Glomerular visceral epithelial cell (primary cell): ENCODE data around the gene KLHL12.
A peak's percentile ranks its signal among the peaks of the same experiment; 100 is the strongest.
"Not testable (repeated sequence)": the region's sequence is repeated elsewhere in the genome, so short reads cannot be mapped to it uniquely, and the experiment has no call there.

ENCODE experiments used
- DNase-seq: peaks from one replicate; pipeline ENCODE4 v3.0.0-alpha.2; 2016; ENCODE audit errors: extremely low spot score

Gene KLHL12

DNA sequence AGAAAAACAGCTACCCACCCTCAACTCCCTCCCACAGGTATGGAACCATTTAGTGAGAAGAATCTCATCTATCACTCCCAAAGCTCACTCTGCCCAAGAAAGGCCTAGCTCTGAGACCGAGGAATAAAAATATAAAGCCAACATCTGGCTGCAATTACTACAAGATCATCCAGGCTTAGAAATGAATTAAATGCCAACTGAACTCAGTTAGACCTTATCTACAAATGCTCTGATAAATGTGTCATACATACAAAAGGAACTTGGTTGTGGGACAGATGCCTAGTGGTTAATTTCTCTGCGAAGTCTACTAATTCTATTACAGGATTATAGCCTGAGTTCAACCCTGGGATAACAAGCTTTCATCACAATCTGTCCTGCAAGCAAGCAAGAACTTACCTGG, 24.4 kb upstream of the KLHL12 start:
- no peak for DNase-seq

DNA sequence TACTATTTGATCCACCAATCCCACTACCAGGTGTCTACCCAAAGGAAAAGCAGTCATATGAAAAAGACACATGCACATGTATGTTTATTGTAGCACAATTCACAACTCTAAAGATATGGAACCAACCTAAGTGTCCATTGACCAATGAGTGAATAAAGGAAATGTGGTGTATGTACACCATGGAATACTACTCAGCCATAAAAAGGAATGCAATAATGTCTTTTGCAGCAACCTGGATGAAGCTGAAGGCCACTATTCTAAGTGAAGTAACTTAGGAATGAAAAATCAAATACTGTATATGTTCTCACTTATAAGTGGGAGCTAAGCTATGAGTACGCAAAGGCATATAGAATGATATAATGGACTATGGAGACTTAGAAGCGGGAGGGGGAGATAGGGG, 18.4 kb upstream of the KLHL12 start:
- DNase-seq = no peak

DNA sequence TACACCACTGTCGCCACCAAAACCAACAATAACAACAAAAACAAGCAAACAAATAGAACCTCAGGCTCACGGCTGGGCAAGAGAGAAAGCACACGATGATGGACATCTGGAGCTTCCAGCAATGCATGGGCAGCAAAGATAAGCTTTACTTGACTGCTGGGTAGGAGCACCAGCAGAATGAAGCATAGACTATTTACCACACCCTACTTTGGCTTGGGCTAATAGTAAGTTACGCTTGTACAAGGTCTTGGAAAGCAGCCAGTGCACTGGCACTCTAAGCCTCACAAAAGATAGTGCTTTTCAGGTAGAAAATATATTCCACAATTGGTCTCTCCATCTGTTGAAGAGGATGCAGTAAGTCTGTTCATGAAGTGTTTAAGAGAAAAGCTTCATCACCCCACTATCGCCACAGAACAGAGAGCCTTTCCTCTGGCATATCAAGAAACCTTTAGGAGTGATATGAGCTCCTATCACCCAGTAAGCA, 17.4 kb upstream of the KLHL12 start:
- DNase-seq = no peak

DNA sequence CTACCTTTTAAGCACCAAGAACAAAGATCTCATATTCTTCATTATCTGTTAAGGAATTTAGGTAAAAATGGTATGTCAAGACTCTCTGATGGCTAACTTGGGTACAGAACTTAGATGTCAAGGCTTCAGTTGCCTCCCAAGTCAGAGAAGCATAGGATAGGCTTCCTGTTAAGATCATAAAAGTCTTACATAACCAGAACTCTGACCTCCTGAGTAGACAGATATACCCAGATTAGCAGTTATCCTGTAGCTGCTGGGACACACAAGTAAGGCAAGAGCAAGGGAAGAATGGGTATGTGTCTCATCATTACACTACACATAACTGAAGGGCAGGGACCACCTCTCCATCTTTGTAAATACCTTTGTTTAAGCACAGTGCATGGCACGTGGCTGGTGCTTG, 15.4 kb upstream of the KLHL12 start:
- no peak for DNase-seq

- DNase-seq = no peak
These were observed 14.3 kb upstream of the KLHL12 start for GRCh38 chr1:202941372-202941771.

DNA sequence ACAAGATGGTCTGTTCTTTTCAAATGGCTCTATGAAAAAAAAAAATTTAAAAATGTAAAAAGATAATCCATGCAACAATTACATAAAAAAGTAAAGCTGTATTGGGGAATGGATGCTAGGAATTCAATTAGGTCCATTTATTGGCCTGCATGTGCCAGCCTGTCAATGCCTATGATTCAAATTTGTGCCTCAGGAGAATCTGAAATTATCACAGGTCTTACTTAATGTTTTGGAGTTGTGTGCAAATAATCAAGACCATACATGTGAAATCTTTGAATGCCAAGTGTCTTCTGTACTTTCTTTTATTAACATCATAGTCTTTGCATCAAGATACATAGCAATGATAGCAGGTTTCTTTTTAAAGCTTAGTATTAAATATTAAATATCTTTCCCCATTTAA, 13.5 kb upstream of the KLHL12 start:
- DNase-seq = no peak

DNA sequence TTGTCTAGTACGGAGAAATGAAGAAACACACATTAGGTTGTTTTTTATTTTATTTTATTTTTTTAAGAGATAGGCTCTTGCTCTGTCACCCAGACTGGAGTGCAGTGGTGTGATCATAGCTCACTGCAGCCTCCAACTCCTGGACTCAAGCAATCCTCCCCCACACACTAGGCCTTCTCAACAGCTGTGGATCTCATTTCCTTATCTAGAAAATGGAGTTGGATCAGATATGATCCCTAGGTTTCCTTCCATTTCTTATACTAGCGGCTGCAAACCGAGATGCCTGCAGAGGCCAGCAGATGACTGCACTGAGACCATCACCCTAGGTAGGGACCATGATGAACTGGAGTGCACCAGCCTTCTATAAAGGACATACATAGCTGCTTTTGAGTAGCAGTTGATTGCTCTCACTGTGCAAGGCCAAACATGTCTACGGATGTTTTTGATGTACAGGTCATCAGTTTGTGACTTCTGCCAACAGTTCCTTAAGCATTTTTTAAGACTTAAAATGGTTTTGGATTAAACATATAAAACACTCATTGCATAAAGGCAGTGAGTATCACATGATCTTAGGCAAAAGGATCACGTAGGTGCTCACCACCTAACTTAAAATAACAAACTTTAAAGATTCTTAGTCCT, 11.4 kb upstream of the KLHL12 start:
- no peak for DNase-seq

GRCh38 chr1:202936409-202936808, 9.4 kb upstream of the KLHL12 start:
- DNase-seq = not testable (repeated sequence)

- no peak for DNase-seq
These were observed 8.8 kb upstream of the KLHL12 start for GRCh38 chr1:202935844-202936243.

DNA sequence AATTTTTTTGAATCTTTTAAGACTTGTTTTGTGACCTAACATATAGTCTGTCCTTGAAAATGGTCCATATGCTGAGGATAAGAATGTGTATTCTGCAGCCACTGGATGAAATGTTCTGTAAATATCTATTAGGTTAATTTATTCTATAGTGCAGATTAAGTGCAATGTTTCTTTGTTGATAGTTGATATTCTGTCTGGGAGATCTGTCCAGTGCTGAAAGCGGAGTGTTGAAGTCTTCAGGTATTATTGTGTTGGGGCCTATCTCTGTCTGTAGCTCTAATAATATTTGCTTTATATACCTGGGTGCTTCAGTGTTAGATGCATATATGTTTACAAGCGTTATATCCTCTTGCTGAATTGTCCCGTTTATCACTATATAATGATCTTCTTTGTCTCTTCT, 7.7 kb upstream of the KLHL12 start:
- DNase-seq = no peak

- no peak for DNase-seq
These were observed 5.4 kb upstream of the KLHL12 start for GRCh38 chr1:202932476-202932875.

GRCh38 chr1:202923533-202923932, 3.5 kb downstream of the KLHL12 start:
- DNase-seq = no peak

- DNase-seq = no peak
These were observed 7.4 kb downstream of the KLHL12 start for GRCh38 chr1:202919615-202920014.

- DNase-seq = no peak
These were observed 11.9 kb downstream of the KLHL12 start for GRCh38 chr1:202915146-202915545.

GRCh38 chr1:202912476-202912875, 14.6 kb downstream of the KLHL12 start:
- DNase-seq = not testable (repeated sequence)

GRCh38 chr1:202909494-202909893, 17.5 kb downstream of the KLHL12 start:
- DNase-seq = no peak

DNA sequence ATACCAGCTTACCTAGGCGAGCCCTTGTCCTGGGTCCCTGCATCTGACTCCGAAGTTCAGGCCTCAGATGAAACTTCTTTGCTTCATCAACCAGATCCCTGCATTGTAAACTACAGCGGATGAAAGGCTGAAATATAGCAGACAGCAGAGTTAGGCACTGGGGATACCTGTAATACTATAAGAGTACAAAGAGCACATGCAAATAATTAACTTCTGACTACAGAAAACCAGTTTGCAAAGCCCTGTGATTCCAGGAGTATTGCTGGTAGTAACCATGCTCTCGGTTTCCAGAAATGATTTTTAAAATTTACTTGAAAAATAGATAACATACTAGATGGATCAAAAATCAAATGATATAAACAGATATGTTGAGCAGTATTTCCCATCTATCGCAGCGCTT, 18.0 kb downstream of the KLHL12 start:
- DNase-seq = no peak

GRCh38 chr1:202905331-202905730, 21.7 kb downstream of the KLHL12 start:
- DNase-seq = no peak

- not testable (repeated sequence) for DNase-seq
These were observed 23.2 kb downstream of the KLHL12 start for GRCh38 chr1:202903808-202904207.

GRCh38 chr1:202901555-202901954, 25.5 kb downstream of the KLHL12 start:
- no peak for DNase-seq

DNA sequence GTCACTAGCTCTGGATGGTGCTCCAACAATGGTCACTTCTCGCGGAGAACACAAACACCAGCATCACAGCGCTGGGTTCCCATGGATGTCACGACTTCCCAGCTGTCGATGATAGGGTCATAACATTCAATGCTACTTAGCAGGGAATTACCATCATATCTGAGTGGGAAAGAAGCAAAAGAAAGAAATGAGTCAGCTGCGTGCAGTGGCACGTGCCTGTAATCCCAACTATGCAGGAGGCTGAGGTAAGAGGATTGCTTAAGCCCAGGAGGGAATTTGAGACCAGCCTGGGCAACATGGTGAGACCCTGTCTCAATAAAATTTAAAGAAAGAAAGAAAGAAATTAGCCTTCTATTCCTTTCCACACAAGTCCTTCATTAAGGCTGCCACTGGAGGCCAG, 34.5 kb downstream of the KLHL12 start:
- no peak for DNase-seq

DNA sequence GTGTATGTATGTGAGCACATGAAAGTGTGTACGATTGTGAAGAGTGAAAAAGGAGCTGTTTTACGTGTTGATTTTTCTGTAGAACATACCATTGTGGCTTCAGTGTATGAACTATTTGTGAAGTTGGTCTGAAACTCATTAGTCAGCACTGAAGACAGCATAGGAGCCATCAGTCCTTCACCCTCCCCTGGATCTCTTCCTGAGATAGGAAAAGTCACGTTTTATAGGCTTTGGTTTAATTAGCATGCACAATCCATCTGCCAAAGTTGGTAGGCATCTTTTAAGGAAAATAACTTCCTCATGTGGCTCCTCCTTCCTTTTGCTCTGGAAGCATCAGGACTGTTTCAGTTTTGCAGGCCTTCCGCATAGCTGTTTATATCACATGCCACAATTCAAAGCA, 36.6 kb downstream of the KLHL12 start:
- no peak for DNase-seq

- peak; percentile 96 for DNase-seq
These were observed 38.3 kb downstream of the KLHL12 start, which contains the start of gene RABIF for GRCh38 chr1:202888531-202889360. TSS of gene RABIF (minus strand) at chr1:202889149. CDS start at chr1:202889098, 51 bp downstream.
